ENCODE data around the gene TAF3.
"Not testable (repeated sequence)": the region's sequence is repeated elsewhere in the genome, so short reads cannot be mapped to it uniquely, and the experiment has no call there.

The TAF3 gene

DNA sequence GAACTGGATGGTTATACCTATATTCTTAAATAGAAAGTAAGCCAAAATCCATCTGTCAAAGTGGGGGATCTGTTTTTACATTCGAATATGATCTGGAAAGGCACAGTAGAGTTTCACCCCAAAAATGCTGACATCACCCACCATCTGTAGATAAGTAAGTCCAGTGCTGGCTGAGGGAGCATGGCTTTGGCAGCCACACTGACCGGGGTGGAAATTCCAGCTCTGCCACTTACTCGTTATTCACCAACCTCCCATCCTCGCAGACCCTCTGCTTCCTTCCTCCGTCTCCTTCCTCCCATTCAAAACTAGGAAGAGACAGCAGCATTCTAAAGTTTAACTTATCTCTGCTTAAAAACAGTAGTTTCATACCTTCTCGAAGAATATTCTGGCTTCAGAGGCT, 151.3 kb downstream of the TAF3 start:
- no peak for DNase-seq (ENCODE audit: low read depth)

DNA sequence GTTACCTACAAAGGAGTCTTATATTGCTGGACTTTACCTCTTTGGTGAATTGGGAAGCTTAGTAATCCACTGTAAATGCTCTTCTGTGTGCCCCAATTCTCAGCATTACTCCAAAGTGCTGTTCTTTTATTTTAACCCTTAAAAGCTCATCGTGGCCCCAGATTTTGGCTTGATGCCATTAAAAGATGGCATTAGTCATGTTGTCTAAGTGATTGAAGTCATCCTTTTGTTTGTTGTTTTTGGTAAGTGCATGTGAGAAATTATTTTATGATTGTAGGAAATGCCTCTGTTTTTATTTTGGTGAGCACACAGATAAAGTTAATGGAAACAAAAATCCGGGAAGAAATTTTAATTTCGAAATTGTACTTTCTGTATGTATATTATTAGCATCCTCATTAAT, 153.6 kb downstream of the TAF3 start:
- DNase-seq (ENCODE audit: low read depth), result no peak

DNA sequence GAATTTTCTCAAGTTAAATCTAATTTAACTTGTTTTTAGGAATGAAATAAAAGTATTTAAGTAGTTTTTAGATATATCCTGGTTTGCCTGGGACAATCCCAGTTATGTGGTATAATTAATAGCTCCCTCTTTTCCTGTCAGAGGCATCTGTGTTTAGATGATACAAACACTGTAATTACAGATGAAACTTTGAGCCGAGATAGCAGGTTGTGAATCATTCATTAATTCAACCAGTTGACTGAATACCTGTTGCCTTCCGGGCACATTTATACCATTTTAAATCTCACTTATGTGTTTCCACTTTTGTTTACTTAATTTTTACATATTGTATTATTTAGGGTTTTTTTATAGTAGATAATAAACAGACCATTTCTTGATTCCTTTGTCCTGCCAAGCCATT, 154.1 kb downstream of the TAF3 start:
- no peak for DNase-seq (ENCODE audit: low read depth)

DNA sequence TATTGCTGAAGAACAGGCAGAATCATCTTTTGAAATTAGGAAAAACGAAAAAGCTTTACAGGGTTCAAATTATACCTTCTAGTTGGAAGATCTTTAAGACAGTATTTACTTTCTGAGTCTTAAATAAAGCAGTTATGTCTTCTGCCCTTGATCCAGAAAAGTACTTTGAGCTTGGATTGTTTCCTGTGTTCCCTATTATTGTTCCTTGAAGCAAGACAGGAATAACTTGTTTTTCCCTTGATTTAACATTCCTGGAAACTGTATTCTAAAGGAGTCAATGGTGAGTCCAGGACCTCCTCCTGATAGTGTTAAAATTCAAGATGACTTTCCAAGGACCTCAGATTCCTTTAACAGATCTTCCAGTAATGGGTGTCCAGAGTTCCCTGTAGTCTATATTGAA, 161.9 kb downstream of the TAF3 start:
- DNase-seq (ENCODE audit: low read depth), result no peak

DNA sequence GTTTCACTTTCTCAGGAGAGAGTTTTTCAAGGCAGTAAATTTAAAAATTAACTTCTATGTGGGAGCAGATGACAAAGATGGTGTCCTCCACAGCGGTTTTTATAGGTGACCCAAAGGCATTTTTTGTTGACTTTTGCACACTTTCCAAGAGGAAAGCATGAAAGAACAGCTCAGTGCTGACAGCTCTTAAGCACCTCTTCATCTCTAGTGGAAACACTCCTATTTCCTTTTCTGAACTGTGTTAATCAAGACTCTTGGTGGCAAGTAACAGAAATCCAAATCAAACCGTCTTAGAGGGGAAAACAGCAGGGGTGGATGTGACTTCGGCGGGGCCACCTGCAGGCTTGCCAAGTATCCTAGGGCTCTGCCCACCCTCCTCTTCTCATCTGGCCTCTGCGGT, 164.4 kb downstream of the TAF3 start:
- no peak for DNase-seq (ENCODE audit: low read depth)

DNA sequence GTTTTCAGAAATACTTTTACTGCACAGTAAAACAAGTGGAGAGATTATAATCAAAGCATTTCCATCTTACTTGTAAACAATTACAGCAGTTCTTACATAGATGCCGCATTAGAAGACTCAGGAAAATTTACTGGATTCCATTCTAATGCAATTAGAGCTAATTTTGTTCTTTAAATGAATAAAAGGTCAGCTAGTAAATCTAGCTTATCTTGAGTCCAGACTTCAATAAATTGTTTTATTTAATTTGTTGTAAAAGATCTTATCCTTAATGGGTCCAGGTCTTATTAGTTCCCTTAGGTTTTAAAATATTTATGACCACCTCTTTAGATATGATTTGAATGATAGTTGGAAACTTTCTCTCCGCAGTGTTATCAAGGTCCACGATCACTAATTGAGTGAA, 166.0 kb downstream of the TAF3 start:
- DNase-seq (ENCODE audit: low read depth), result no peak

DNA sequence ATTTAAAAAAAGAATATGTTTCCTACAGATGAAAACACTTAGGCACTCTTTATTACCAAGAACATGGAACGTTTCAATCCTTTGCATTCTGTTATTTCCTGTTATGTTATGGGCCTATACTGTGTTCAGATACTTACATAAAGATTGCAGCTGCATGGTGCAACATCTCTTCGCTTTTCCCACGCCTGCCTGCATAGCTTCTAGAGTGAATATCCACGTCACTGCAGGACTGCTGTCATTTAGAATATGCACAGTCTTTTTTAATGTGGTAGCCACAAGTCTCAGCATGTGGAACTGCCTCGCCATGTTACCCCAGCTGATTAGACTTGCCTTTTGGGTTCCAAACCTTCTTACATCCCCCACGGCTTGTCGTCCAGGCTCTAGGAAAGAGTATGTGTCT, 166.6 kb downstream of the TAF3 start:
- no peak for DNase-seq (ENCODE audit: low read depth)

DNA sequence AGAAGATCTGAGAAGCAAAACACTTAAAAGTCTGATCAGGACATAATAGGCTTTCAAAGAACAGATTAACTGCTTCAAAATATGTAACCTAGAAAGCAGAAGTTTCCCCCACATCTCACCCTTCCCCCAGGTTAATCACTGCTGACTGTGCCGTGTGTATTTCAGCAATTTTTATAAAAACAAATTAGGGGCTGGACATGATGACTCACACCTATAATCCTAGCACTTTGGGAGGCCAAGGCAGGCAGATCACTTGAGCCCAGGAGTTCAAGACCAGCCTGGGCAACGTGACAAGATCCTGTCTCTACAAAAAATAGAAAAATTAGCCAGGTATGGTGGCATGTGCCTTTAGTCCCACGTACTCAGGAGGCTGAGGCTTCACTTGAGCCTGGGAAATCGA, 168.5 kb downstream of the TAF3 start:
- peak; percentile 63 for DNase-seq (ENCODE audit: low read depth)

DNA sequence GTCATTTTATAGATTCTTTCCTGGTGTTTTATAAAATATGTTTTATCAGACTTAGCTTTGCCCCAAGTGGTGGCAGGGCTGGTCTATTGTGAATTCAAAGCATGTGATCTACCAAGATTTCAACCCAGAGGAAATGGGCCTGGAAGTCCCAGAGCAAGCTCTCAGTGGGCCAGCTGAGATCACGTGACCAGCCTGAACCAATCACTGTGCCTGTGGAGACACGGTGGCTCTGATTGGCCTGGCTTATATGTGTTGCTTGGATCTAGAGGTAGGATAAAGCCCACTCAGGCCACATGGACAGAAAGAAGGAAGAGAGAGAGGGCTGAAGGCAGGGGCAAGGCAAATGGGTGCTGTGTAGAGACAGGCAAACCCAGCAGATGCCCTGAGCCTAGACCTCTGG, 170.7 kb downstream of the TAF3 start:
- no peak for DNase-seq (ENCODE audit: low read depth)

DNA sequence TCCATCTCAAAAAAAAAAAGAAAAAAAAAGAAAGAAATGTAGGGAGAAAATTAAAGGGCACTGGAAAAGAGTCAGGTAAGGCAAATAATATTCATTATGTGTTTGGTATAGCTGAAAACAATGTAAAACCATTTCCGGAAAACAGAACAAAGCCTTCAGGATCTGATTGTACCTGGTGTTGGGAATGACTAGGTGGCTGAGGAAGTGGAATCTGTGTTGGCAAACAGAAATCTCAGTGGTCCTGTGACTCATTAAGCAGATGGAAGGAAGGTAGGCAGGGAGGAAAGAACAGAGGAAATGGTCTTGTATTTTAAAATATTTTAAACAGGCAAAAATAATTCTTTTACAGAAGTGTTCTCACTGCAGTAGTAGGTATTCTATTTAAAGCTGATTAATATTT, 180.5 kb downstream of the TAF3 start:
- no peak for DNase-seq (ENCODE audit: low read depth)

DNA sequence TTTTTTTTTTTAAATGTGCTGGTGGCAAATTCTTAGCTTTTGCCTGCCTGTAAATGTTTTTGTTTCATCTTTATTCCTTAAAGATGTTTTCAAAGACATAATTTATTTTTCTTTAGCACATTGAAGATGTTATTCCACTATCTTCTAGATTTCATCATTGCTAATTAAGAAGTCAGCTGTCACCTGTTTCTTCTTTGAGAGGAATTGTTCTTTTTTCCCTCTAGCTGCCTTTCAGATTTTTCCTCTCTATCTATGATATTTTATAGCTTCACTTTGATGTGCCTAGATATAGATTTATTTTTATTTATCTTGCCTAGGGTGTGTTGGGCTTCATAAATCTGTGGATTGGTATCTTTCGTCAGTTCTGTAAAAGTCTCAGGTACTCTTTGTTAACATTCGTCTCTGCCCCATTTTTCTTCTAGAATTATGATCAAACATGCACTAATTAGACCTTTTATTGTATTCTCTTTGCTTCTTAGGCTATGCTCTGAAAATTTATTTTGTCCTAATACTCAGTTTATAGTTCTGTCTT, 186.2 kb downstream of the TAF3 start:
- no peak for DNase-seq (ENCODE audit: low read depth)

DNA sequence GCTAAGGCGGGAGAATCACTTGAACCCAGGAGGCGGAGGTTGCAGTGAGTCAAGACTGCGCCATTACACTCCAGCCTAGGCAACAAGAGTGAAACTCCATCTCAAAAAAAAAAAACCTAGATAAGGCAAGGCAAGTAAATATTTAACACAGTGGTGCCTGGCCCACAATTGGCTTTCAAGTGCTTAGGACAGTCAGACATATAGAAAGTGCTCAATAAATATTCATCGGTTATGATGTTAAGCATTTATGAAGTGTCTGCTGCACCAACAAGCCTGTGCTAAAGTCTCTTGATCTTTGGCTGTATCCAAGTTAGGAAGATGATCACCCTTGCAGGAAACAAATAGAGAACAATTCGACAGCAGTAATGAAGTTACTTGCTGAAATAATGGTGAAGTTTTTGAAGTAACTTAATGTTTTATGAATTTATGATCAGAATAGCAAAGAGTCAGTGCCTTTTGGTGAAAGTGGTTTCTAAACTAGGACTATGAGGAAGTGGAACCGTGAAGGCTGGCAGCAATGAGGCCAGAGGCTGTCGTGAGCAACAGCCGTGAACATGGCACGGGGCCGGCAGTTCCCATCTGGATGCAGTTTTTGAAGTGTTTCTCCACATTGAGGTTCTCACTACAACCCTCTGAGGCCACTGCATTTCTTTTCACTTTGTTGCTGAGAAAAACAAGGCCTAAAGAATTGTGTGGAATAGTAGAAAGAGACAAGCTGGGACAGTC, 188.1 kb downstream of the TAF3 start:
- DNase-seq (ENCODE audit: low read depth), result no peak

DNA sequence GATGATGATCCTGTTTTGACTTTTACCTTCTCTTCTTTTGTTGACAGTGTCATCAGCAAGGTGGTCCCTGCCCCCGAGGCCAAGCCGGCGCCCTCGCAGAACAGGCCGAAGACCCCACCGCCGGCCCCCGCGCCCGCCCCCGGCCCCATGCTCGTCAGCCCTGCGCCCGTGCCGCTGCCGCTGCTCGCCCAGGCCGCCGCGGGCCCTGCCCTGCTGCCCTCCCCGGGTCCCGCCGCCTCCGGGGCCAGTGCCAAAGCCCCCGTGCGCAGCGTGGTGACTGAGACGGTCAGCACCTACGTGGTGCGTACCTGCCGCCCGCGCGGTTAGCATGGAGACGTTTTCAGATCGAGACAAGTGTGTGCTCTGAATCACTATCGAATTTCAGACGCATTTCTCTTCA, 190.7 kb downstream of the TAF3 start:
- no peak for DNase-seq (ENCODE audit: low read depth)

DNA sequence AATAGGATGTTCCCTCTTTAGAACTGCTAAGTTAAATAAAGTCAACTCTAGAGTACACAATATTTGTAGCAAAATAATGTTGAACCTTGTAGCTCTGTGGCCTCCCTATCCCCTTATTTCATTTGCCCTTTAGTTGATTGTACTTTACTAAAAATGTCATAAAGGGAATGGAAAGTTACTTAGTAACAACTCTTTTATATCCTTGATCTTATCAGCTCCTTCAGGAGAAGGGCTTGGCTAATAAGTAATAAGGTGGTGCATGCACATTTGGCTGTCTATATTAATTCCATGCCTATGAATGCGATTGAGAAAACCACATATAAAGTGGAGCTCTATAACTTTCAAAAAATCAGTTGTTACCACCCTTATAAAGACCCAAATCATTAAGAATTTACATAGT, 194.7 kb downstream of the TAF3 start:
- no peak for DNase-seq (ENCODE audit: low read depth)

DNA sequence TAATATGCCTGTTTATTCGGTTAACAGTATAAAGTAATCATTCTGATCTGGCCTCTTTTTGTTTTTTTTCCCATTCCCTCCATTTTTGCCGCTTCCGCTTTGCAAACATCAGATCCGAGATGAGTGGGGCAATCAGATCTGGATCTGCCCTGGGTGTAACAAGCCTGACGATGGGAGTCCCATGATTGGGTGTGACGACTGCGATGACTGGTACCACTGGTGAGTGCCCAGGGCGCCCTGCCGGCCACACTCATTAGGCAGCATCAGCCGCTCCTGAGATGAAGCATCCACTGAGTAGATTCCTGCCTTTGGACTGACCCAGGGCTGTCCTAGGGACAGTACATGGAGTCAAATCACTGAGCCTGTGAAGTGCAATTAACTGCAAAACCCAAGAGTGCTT, 195.3 kb downstream of the TAF3 start:
- DNase-seq (ENCODE audit: low read depth), result no peak

DNA sequence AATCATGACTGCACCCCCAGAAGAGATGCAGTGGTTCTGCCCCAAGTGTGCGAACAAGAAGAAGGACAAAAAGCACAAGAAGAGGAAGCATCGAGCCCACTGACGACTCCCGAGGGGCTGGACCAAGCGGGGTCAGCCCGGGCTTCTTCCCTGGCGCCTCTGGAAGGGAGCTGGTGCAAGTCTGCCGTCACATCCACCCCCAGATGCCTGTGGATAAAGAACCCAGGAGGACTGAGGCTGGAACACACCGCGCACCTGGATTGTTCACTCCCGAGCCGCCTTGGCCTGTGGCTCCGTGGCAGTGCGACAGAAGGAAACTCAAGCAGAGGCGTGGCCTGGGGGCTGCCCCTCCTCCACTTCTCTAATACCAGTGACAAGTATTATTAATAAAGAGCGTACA, 196.3 kb downstream of the TAF3 start:
- DNase-seq (ENCODE audit: low read depth), result no peak

DNA sequence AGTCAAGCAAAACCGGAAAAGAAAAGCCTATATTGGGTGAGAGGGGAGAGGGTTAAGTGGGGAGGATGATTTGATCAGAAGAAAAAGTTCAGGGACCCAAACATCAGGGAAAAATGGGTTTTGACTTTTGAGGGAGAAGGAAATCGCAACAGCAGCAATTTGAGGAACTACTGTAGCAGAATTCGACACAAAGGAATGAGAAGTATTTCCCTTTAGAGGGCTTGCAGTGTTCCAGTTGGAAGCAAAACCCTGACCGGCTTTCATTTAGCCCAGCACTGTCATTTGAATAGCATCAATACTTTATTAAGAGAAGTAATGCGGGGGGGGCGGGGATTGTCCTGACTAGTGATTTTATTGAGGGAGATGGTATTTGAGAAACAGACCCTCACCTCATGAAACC, 199.0 kb downstream of the TAF3 start:
- DNase-seq (ENCODE audit: low read depth), result no peak

DNA sequence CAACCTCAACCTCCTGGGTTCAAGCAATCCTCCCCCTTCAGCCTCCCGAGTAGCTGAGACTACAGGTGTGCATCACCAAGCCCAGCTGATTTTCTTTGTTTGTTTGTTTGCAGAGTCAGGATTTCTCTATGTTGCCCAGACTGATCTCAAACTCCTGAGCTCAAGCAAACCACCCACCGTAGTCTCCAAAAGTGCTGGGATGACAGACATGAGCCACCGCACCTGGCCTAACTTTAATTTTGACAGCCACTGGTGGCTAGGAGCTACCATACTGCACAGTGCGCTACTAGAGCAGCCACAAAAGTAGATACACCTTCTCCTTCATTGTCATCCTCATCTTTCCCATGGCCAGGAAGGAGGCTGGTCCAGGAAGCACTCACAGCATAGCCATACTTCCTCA, 205.0 kb downstream of the TAF3 start:
- no peak for DNase-seq (ENCODE audit: low read depth)

DNA sequence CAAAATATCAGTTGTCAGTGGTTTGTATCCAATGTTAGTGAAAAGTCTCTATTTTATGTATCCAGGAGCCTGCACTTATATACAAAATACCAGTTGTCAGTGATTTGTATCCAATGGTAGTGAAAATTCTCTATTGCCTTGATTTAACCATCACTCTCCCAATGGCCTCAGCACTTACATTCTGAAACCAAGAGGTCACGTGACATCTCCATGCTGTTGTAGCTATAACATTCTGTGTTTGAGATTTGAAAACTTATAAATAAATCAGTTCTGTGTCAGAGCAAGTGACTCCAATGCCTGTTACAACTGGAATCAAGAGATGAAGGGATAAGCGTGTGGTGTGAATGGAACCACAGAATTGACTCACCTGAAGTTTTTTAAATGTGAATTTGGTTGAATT, 205.5 kb downstream of the TAF3 start:
- no peak for DNase-seq (ENCODE audit: low read depth)

DNA sequence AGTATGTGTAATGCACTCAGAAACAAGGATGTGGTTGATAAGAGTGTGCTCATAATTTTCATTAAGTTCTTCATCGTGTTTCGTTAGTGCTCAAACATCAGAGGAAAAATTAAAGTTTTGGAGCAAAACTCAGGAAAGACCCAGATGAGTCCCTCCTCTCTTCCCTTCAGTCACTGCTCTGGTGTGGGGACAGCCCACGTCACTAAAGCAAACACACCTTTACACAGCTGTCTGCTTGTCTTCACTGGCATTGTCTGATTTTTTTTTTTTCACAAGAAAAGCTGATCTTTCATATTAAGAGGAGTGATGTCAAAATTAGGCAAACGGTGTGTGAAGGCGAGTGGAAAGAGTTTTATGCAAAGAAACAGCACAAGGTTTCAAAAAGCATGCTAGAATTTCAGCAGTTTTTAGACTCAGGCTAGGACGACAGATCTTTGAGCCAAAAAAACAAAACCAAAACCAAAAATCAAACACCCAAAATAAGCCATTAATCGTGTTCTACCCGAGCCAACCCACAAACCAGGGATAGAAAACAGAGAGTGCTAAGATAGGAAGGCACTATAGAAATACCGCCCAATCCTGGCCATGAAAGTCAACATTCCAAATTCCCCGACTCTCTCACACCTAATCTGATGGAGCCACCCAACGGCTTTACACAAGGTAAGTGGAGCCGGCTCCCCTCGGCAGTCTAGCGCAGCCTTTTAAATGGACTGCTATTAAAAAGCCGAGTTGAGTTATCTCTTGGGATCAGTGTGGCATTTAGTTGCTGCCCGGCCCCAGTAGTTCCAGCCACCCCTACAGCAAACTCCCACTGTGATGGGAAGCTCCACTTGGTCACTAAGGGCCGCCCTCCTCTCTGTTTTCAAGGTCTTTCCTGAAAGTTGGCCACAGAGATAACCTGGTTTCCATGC, 208.3 kb downstream of the TAF3 start:
- DNase-seq (ENCODE audit: low read depth), result no peak

DNA sequence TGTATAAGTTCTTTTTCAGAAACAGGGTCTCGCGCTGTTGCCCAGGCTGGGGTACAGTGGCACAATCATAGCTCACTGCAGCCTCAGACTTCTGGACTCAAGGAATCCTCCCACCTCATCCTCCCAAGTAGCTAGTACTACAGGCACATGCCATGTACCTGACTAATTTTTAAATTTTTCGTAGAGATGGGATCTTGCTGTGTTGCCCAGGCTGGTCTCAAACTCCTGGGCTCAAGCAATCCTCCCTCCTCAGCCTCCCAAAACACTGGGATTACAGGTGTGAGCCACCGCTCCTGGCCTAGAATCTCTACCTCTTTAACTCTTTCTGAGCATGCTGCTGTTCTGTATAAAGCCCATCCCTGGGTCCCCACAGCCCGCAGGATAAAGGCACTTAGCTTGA, 212.9 kb downstream of the TAF3 start:
- not testable (repeated sequence) for DNase-seq (ENCODE audit: low read depth)

DNA sequence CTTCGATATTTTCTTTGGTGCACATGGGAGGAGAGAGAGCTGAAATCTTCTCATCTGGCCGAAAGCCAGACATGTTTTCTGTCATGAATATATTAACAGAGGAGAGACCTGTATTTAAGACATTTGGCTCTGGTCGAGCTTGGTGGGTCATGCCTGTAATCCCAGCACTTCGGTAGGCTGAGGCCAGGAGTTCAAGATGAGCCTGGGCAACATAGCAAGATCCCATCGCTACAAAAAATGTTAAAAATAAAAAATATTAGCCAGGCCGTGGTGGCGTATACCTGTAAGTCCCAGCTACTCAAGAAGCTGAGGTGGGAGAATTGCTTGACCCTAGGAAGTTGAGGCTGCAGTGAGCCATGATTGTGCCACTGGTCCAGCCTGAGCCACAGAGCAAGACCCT, 214.3 kb downstream of the TAF3 start:
- DNase-seq (ENCODE audit: low read depth), result no peak

DNA sequence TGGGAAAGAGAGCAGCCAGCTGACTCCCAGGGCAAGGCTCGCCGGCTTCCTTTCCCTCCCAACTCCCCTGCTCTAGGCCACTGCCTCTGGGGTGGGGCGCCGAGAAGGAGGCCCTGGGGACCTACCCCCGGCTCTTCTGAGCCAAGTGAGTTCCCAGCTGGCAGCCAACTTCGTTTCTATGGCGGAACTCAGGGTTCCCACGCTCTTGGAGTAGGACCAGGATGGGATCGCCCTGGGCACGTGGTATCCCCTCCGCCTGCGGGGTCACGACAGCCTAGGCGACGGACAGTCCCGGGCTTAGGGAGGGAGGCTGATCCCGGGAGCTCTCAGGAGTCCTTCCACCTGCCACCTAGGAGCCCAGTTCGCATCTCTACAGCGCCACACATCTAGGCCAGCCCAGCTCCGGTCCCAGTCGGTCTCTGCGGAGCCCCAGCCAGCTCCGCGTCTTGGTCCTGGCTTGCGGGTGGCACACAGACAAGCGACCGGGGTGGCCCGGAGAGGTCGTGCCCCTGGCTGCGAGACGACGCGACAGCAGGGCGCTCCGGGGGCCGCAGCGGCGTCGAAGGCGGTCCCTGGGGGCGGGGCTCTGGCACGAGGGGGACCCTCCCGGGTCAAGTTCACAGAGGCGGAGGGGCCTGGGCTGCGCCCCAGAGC, 215.6 kb downstream of the TAF3 start:
- DNase-seq (ENCODE audit: low read depth), result no peak
